Measurements from ENCODE around the gene MICAL3.

DNA sequence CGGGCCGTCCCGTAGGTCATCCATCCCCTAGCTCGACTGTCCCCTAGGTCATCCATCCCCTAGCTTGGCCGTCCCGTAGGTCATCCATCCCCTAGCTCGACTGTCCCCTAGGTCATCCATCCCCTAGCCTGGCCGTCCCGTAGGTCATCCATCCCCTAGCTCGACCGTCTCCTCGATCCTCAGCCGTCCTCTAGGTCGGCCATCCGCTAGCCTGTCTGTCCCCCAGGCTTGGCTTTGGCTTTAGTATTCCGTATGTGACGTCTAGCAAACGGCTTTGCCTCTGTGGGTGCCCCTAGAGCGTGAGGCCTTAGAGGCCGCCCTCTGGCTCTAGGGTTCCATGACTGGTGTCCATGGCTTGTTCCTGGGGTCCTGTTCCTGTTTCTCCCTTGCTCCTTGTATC is 209.5 kb downstream of the MICAL3 start:
- TF ChIP-seq POLR2A (IDR thresholded peaks at IDR 0.05; ENCODE audit: control extremely low read depth in 1 of 2, low read depth in 2 of 2, low read length in 2 of 2) (no peak), KDM1A (IDR thresholded peaks at IDR 0.05; ENCODE audit: borderline replicate concordance, low read length) (no peak), ZNF274 (IDR thresholded peaks at IDR 0.05; ENCODE audit: borderline replicate concordance, extremely low read depth, low read length) (no peak), SIRT6 (IDR thresholded peaks at IDR 0.05; ENCODE audit: low read length) (no peak), CTCF (IDR thresholded peaks at IDR 0.05; ENCODE audit: control extremely low read depth in 1 of 3, insufficient read depth in 1 of 3, low read depth in 1 of 3, low read length in 3 of 3) (no peak), SP1 (IDR thresholded peaks at IDR 0.05; ENCODE audit: low read depth, low read length) (no peak), TEAD4 (IDR thresholded peaks at IDR 0.05; ENCODE audit: low read depth, low read length) (no peak), POLR2AphosphoS5 (IDR thresholded peaks at IDR 0.05; ENCODE audit: low read depth, low read length) (no peak), YY1 (IDR thresholded peaks at IDR 0.05; ENCODE audit: low read depth, low read length) (no peak), GABPA (IDR thresholded peaks at IDR 0.05; ENCODE audit: borderline replicate concordance, insufficient read depth, low read length) (no peak), RFX5 (IDR thresholded peaks at IDR 0.05; ENCODE audit: borderline replicate concordance, low read depth, low read length) (no peak), JUN (IDR thresholded peaks at IDR 0.05; ENCODE audit: low read depth, low read length) (no peak), SIN3A (conservative IDR thresholded peaks at IDR 0.05 in 1 of 2, IDR thresholded peaks at IDR 0.05 in 1 of 2; ENCODE audit: low read depth in 1 of 2, low read length in 2 of 2) (no peak)
